ENCODE results near the gene PCDHGA11. TPM values are rescaled to one million over a fixed set of nuclear protein-coding genes. Genes with fewer than 3 reads are reported as not detected.
"Not testable (repeated sequence)": the region's sequence is repeated elsewhere in the genome, so short reads cannot be mapped to it uniquely, and the experiment has no call there.

PCDHGA11 gene
- total RNA-seq, 2 experiments from 2014 or later: not detected

DNA sequence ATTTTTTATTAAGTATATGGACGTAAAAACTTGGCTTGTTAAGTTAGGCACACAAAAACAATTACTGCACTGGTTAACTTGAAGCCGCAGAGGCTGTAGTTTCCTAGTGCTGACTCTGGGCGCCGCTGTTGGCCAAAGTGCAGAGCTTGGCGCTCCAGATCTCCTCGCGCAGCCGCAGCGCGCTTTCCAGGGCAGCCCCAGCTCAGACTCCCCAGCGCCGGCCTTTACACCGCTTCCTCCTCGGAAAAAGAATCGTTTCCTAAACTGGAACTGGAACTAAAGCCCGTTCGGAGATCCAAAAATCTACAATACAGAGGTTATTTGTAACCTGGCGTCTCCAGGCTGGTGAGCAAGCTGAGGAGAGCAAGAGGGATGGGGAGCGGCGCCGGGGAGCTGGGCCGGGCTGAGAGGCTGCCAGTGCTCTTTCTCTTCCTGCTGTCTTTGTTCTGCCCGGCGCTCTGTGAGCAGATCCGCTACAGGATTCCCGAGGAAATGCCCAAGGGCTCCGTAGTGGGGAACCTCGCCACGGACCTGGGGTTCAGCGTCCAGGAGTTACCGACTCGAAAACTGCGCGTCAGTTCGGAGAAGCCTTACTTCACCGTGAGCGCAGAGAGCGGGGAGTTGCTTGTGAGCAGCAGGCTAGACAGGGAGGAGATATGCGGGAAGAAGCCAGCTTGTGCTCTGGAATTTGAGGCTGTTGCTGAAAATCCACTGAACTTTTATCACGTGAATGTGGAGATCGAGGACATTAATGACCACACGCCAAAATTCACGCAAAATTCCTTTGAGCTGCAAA lies 22.9 kb upstream of the PCDHGA11 start, which contains the start of gene PCDHGB5:
Gene PCDHGB5 (plus strand): TSS at position 192 of the 796 bp plus-strand sequence. CDS start 181 bp downstream, at position 373.
- CTCF ChIA-PET: interaction anchor here (0.6 to 1.3 kb wide), 3 partner anchors 37 to 126 kb away, joined by 3 to 4 read pairs (median 3); no protein-coding TSS in a partner anchor
- POLR2A ChIA-PET: not testable (repeated sequence)

DNA sequence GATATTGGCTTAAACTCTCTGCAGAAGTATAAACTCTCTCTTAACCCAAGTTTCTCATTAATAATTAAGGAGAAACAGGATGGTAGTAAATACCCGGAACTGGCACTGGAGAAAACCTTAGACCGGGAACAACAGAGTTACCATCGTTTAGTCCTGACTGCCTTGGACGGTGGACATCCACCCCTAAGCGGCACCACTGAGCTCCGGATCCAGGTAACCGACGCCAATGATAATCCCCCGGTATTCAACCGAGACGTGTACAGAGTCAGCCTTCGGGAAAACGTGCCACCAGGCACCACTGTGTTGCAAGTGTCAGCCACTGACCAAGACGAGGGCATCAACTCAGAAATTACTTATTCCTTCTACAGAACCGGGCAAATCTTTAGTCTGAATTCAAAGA lies 22.2 kb upstream of the PCDHGA11 start:
- ChIA-PET CTCF (no interaction called here), POLR2A (no interaction called here)

DNA sequence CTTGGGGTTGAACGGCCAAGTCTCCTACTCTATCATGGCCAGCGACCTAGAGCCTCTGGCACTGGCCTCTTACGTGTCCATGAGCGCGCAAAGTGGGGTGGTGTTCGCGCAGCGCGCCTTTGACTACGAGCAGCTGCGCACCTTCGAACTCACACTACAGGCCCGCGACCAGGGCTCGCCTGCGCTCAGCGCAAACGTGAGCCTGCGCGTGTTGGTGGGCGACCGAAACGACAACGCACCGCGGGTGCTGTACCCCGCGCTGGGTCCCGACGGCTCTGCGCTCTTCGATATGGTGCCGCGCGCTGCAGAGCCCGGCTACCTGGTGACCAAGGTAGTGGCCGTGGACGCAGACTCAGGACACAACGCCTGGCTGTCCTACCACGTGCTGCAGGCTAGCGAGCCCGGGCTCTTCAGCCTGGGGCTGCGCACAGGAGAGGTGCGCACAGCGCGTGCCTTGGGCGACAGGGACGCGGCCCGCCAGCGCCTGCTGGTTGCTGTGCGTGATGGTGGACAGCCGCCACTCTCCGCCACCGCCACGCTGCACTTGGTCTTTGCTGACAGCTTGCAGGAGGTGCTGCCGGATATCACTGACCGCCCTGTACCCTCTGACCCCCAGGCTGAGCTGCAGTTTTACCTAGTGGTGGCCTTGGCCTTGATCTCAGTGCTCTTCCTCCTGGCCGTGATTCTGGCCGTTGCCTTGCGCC lies 21.1 kb upstream of the PCDHGA11 start:
- ChIA-PET CTCF (no interaction called here), POLR2A (no interaction called here)

DNA sequence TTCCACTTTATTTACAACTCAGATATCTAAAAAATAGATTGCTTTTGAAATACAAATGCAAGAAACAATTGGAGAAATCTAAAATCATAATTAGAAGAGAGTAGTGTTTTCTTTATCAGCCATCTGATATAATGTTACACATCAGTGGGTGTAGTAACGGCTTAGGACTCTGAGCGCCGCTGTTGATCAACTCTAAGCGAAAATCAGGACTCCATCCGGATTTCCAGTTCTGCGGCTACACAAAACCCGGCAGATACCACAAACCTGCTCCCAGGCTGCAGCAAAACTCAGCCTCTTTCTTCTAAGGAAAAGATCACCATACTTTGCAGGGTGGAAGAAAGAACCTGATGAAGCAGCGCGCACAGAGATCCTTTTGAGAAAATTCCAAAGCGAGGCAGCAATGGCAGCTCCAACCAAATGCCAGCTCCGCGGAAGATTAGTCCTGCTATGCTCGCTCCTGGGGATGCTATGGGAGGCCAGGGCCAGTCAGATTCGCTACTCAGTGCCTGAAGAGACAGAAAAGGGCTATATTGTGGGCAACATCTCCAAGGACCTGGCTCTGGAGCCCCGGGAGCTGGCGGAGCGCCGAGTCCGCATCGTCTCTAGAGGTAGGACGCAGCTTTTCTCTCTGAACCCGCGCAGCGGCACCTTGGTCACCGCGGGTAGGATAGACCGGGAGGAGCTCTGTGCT lies 18.2 kb upstream of the PCDHGA11 start, which contains the start of gene PCDHGA9:
Gene PCDHGA9 (plus strand): TSS at position 226 of the 691 bp plus-strand sequence. CDS start 175 bp downstream, at position 401.
- CTCF ChIA-PET: interaction anchor here (1.1 kb wide), 1 partner anchor 12 kb away, joined by 4 read pairs; no protein-coding TSS in a partner anchor
- POLR2A ChIA-PET: no interaction called here

DNA sequence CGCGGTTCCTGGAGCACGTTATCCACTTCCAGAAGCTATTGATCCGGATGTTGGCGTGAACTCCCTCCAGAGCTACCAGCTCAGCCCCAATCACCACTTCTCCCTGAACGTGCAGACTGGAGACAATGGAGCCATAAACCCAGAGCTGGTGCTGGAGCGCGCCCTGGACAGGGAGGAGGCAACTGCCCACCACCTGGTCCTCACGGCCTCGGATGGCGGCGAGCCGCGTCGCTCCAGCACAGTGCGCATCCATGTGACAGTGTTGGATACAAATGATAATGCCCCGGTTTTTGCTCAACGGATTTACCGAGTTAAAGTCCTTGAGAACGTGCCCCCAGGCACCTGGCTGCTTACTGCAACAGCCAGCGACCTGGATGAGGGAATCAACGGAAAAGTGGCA lies 17.5 kb upstream of the PCDHGA11 start:
- ChIA-PET POLR2A (no interaction called here), CTCF (interaction anchor here (1.1 kb wide), 1 partner anchor 13 kb away, joined by 4 read pairs; no protein-coding TSS in a partner anchor)

DNA sequence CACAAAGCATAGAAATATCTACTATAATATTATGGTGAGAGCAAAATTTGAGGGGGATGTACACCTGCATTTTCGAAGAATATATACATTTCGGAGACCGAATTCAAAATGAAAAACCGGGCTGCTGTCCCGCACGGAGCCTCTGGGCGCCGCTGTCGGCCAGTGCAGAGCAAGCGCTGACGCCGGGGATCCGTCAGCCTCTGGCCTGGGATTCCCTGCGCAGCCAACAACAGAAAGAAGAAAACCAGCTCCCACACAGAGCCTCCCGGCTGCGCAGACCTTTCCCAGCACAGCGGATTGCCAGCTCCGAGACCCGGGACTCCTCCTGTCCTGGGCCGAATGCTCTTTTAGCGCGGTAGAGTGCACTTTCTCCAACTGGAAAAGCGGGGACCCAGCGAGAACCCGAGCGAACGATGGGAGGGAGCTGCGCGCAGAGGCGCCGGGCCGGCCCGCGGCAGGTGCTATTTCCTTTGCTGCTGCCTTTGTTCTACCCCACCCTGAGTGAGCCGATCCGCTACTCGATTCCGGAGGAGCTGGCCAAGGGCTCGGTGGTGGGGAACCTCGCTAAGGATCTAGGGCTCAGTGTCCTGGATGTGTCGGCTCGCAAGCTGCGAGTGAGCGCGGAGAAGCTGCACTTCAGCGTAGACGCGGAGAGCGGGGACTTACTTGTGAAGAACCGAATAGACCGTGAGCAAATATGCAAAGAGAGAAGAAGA lies 12.9 kb upstream of the PCDHGA11 start, which contains the start of gene PCDHGB6:
Gene PCDHGB6 (plus strand): TSS at position 232 of the 716 bp plus-strand sequence. CDS start 182 bp downstream, at position 414.
- POLR2A ChIA-PET: not testable (repeated sequence)
- CTCF ChIA-PET: interaction anchor here (1.4 kb wide), 1 partner anchor 150 kb away, joined by 4 read pairs; no protein-coding TSS in a partner anchor

DNA sequence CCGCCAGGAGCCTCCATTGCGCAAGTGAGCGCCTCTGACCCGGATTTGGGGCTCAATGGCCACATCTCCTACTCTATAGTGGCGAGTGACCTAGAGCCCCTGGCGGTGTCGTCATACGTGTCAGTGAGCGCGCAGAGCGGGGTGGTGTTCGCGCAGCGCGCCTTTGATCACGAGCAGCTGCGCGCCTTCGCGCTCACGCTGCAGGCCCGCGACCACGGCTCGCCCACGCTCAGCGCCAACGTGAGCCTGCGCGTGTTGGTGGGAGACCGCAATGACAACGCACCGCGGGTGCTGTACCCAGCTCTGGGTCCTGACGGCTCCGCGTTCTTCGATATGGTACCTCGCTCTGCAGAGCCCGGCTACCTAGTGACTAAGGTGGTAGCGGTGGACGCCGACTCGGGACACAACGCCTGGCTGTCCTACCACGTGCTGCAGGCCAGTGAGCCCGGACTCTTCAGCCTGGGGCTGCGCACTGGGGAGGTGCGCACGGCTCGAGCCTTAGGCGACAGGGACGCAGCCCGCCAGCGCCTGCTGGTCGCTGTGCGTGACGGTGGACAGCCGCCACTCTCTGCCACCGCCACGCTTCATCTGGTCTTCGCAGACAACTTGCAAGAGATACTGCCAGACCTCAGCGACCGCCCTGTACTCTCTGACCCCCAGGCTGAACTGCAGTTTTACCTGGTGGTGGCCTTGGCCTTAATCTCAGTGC lies 11.1 kb upstream of the PCDHGA11 start:
- ChIA-PET CTCF (no interaction called here), POLR2A (interaction anchor here (0.7 kb wide), 1 partner anchor 89 kb away, joined by 8 read pairs; the partner anchor contains the start of gene TAF7)

DNA sequence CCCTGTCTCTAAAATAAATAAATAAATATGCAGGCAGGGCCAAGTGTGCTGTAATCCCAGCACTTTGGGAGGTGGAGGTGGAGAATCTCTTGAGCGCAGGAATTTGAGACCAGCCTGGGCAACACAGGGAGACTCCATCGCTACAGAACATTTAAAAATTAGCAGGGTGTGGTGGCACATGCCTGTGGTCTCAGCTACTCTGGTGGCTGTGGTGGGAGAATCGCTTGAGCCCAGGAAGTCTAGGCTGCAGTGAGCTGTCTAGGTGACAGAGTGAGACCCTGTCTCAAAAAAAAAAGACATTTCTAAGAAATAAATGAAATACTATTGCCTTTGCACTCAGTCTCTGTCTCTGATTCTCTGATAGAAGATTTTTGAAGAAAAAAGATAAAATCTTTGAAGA lies 9.3 kb upstream of the PCDHGA11 start:
- CTCF ChIA-PET: no interaction called here
- POLR2A ChIA-PET: no interaction called here

DNA sequence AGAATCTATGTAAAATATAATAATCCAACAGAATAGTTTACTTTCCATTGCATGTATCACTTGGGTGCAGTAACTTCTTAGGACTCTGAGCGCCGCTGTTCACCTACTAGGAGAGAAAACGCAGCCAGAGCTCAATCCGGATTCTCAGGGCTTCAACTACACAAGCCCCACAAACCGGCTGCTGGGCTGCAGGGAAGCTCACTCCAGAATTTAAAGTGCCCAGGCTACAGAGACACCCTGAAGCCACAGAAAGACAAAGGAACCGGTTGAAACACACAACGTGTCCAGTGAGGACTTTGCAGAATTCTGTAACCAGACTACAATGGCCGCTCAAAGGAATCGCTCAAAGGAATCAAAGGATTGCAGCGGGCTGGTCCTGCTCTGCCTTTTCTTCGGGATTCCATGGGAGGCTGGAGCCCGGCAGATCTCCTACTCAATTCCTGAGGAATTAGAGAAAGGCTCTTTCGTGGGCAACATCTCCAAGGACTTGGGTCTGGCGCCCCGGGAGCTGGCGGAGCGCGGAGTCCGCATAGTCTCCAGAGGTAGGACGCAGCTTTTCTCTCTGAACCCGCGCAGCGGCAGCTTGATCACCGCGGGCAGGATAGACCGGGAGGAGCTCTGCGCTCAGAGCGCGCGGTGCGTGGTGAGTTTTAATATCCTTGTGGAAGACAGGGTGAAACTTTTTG lies 7.9 kb upstream of the PCDHGA11 start, which contains the start of gene PCDHGA10:
Gene PCDHGA10 (plus strand): TSS at position 134 of the 686 bp plus-strand sequence. CDS start 189 bp downstream, at position 323.
- ChIA-PET POLR2A (no interaction called here), CTCF (interaction anchor here (0.8 to 1.8 kb wide), 11 partner anchors 9 to 146 kb away, joined by 3 to 9 read pairs (median 5); partner anchors contain the start of genes PCDHGA12 and TAF7)

DNA sequence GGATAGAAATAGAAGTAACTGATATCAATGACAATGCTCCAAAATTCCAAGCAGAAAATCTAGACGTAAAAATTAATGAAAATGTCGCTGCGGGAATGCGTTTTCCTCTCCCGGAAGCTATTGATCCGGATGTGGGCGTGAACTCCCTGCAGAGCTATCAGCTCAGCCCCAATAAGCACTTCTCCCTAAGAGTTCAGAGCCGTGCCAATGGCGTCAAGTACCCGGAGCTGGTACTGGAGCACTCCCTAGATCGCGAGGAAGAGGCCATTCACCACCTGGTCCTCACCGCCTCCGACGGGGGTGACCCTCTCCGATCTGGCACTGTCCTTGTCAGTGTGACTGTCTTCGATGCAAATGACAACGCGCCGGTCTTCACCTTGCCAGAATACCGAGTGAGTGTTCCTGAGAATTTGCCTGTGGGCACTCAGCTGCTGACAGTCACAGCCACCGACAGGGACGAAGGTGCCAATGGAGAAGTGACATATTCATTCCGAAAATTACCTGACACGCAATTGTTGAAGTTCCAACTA lies 7.2 kb upstream of the PCDHGA11 start:
- ChIA-PET POLR2A (no interaction called here), CTCF (interaction anchor here (0.8 to 1.8 kb wide), 8 partner anchors 8 to 145 kb away, joined by 3 to 9 read pairs (median 5); partner anchors contain the start of genes PCDHGA12 and TAF7)

DNA sequence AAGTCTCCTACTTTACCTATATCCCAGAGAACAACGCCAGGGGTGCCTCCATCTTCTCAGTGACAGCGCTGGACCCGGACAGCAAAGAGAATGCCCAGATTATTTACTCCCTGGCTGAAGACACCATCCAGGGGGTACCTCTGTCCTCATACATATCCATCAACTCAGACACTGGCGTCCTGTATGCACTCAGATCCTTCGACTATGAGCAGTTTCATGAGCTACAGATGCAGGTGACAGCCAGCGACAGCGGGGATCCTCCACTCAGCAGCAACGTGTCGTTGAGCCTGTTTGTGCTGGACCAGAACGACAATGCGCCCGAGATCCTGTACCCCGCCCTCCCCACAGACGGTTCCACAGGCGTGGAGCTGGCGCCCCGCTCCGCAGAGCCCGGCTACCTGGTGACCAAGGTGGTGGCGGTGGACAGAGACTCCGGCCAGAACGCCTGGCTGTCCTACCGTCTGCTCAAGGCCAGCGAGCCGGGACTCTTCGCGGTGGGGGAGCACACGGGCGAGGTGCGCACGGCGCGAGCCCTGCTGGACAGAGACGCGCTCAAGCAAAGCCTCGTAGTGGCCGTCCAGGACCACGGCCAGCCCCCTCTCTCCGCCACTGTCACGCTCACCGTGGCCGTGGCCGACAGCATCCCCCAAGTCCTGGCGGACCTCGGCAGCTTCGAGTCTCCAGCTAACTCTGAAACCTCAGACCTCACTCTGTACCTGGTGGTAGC lies 6.1 kb upstream of the PCDHGA11 start:
- CTCF ChIA-PET: interaction anchor here (1.8 kb wide), 1 partner anchor 16 kb away, joined by 5 read pairs; the partner anchor contains the start of gene PCDHGA12
- POLR2A ChIA-PET: not testable (repeated sequence)

DNA sequence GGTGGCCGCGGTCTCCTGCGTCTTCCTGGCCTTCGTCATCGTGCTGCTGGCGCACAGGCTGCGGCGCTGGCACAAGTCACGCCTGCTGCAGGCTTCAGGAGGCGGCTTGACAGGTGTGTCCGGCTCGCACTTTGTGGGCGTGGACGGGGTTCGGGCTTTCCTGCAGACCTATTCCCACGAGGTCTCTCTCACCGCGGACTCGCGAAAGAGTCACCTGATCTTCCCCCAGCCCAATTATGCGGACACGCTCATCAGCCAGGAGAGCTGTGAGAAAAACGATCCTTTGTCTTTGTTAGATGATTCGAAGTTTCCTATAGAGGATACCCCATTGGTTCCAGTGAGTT lies 5.6 kb upstream of the PCDHGA11 start:
- CTCF ChIA-PET: interaction anchor here (1.5 kb wide), 1 partner anchor 99 kb away, joined by 3 read pairs; no protein-coding TSS in a partner anchor
- POLR2A ChIA-PET: not testable (repeated sequence)

DNA sequence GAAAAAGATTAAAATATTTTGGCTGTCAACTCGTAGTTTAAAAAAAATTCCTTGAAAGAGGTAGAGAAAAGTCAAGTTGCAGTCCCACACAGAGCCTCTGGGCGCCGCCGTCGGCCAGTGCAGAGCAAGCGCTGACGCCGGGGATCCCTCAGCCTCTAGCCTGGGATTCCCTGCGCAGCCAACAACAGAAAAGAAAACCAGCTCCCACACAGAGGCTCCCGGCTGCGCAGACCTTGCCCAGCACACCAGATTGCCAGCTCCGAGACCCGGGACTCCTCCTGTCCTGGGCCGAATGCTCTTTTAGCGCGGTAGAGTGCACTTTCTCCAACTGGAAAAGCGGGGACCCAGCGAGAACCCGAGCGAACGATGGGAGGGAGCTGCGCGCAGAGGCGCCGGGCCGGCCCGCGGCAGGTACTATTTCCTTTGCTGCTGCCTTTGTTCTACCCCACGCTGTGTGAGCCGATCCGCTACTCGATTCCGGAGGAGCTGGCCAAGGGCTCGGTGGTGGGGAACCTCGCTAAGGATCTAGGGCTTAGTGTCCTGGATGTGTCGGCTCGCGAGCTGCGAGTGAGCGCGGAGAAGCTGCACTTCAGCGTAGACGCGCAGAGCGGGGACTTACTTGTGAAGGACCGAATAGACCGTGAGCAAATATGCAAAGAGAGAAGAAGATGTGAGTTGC lies 3.2 kb upstream of the PCDHGA11 start, which contains the start of gene PCDHGB7:
Gene PCDHGB7 (plus strand): TSS at position 184 of the 679 bp plus-strand sequence. CDS start 183 bp downstream, at position 367.
- POLR2A ChIA-PET: not testable (repeated sequence)
- CTCF ChIA-PET: interaction anchor here (0.7 to 1.6 kb wide), 4 partner anchors 96 to 147 kb away, joined by 3 to 5 read pairs (median 3); no protein-coding TSS in a partner anchor

DNA sequence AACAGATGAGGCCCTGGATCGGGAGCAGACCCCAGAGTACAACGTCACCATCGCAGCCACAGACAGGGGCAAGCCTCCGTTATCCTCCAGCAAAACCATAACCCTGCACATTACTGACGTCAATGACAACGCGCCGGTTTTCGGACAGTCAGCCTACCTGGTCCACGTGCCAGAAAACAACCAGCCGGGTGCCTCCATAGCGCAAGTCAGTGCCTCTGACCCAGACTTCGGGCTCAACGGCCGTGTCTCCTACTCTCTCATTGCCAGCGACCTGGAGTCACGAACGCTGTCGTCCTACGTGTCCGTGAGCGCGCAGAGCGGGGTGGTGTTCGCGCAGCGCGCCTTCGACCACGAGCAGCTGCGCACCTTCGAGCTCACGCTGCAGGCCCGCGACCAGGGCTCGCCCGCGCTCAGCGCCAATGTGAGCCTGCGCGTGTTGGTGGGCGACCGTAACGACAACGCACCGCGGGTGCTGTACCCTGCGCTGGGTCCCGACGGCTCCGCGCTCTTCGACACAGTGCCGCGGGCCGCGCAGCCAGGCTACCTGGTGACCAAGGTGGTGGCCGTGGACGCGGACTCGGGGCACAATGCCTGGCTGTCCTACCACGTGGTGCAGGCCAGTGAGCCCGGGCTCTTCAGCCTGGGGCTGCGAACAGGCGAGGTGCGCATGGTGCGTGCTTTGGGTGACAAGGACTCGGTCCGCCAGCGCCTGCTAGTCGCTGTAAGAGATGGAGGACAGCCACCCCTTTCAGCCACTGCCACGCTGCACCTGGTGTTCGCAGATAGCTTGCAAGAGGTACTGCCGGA lies 1.6 kb upstream of the PCDHGA11 start:
- CTCF ChIA-PET: interaction anchor here (1.2 kb wide), 1 partner anchor 49 kb away, joined by 3 read pairs; the partner anchor contains the start of gene PCDHGB3

DNA sequence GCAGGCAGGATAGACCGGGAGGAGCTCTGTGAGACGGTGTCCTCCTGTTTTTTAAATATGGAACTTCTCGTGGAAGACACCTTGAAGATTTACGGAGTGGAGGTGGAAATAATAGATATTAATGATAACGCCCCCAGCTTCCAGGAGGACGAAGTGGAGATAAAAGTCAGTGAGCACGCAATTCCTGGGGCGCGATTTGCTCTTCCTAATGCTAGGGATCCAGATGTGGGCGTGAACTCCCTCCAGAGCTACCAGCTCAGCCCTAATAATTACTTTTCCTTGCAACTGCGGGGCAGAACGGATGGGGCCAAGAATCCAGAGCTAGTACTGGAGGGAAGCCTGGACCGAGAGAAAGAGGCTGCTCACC lies 621 bp downstream of the PCDHGA11 start:
- ChIA-PET CTCF (interaction anchor here (1.1 to 2.0 kb wide), 6 partner anchors 9 to 565 kb away, joined by 3 to 7 read pairs (median 4); partner anchors contain the start of genes PCDHGA10 and PCDHGA12), POLR2A (no interaction called here)

More for the DNA sequence above, 1.6 kb upstream of the PCDHGA11 start:
- POLR2A ChIA-PET: no interaction called here
